Inferior parietal cortex (tissue), 1 donor: Measurements from ENCODE around the gene GPC6.
A peak's percentile ranks its signal among the peaks of the same experiment; 100 is the strongest.

Experiments
- DNase-seq: peaks from one replicate; pipeline ENCODE4 v3.0.0-alpha.2; 2016; ENCODE audit errors: extremely low spot score

The GPC6 gene

GRCh38 chr13:94345374-94346195 lies 1119.0 kb downstream of the GPC6 start:
- no peak for DNase-seq

DNA sequence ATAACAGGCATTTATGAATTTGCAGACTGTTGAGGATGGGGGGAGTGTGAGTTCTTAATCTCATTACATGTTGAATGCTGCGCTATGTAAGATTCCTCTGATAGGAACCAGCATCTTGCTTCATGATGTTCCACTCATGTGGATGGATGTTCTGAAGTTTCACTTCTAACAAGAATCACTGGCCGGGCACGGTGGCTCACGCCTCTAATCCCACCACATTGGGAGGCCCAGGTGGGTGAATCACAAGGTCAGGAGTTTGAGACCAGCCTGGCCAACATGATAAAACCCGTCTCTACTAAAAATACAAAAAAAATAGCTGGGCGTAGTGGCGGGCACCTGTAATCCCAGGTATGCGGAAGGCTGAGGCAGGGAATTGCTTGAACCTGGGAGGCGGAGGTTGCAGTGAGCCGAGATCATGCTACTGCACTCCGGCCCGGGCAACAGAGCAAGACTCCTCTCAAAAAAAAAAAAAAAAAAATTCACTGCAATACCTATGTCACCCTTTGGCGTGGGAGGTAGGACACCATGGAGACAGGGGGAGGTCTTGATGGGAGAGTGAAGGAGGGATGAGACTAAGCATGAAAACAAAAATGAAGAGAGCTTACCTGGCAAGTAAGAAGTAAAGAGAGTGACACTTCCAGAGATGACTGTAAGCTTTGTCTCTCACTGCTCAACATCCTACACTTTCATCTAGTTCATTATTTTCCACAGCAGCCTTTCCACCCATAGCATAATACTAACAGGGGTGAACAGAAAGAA lies 1119.8 kb downstream of the GPC6 start:
- DNase-seq, result no peak

- no peak for DNase-seq
Measured at GRCh38 chr13:94351292-94351990, 1124.8 kb downstream of the GPC6 start.

GRCh38 chr13:94352057-94352456 lies 1125.5 kb downstream of the GPC6 start:
- DNase-seq, result no peak

DNA sequence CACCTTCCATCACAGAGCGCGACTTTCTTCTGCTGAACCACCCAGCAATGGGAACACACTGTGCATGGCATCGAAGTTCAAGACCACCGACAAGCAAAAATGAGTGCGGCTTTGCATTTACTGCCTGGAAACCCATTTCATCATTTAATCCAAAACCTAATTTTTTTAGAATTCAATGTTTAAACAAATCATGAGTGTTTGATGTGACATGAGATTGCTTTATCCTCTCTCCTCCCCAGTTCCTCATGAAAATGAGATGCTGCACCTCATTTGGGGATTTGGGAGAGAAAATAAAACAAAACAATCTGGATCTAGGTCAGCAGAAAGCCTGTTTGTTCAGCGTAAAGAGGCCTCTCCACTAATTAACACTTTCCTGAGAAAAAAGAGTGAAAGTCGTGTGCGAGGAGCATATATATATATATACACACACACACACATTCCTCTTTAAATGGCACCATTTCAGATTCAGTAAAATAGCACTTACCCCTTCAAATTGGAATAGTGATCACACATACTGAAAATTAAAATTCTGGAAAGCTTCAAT lies 1126.6 kb downstream of the GPC6 start:
- DNase-seq, result no peak

DNA sequence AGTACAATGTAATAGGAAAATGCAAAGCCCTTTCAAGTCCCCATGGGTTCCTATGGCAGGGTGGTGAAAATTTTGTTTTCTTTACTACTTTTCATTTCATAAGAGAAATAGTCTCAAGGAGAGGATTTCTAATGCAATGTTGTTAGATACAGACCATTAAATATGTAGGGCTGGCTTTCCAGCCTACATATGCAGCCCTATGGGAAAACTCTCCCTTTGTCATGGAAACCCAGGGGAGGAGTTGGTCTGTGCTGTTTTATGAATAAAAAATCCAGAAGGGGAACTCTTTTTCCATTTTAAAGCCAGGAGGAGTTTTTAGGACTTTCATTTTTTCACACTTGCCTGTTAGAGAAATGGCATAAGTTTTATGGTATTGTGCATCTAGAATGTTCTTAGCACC lies 1133.3 kb downstream of the GPC6 start:
- no peak for DNase-seq

DNA sequence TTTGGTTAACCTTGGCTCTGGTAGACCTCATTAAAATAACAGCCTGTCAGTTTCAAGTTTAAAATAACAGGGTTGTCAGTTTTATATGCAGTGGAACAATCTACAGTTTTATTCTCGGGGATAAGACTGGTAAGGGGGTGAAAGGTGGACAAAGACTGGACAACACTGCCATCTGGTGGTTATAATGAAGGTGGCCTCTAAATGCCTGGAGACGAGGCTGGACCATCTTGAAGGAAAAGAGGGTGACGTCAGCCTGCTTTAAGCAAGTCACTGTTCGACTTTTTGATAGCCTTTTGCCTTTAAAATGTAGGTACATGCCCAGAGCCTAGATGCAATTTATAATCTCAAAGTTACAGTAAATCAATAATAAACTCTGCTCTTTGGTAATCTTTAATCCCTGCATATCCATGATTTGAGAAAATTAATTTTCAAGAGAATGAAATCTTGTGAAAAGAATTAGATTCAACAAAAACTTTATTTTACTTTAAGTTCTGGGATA lies 1135.9 kb downstream of the GPC6 start:
- peak; percentile 88 for DNase-seq

- no peak for DNase-seq
Measured at GRCh38 chr13:94366677-94367076, 1140.1 kb downstream of the GPC6 start.

GRCh38 chr13:94369972-94370436 lies 1143.4 kb downstream of the GPC6 start:
- no peak for DNase-seq

DNA sequence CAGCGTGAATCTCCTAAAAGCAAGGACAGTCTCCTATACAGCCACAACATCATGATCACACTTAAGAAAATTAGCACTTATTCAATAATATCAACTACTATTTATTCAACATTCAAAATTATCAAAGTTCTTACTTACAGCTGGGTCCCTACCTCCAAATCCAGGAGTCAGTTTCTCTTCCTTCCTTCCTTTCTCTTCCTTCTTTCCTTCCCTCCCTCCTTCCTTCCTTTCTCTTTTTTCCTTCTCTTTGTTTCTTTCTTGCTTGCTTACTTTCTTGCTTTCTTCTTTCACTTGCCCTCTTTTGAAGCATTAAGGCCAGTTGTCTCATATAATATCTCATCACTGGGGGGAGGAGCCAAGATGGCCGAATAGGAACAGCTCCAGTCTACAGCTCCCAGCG lies 1145.2 kb downstream of the GPC6 start:
- no peak for DNase-seq

GRCh38 chr13:94382517-94382916 lies 1155.9 kb downstream of the GPC6 start:
- DNase-seq, result no peak

DNA sequence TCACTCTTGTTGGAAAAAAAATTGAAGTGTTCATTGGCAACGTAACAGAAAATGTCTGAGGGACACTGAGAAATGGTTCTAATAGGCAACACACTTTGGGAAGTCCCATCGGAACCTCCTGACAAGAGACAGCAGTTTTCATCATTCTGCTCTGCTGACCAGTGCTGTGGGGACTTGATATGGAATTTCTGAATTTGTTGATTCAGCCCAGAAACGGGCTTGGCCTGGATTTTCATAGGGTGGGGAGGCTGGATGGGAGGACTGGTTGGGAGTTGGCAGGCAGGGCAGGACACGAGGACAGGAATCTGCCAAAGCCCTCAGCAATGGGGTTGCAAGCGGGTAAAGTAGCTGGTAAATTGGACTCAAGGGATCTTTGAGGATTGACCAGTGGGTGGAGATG lies 1156.4 kb downstream of the GPC6 start:
- DNase-seq, result no peak

- no peak for DNase-seq
Measured at GRCh38 chr13:94384231-94384905, 1157.8 kb downstream of the GPC6 start.

GRCh38 chr13:94387047-94387446 lies 1160.4 kb downstream of the GPC6 start:
- DNase-seq, result no peak

GRCh38 chr13:94389604-94390351 lies 1163.2 kb downstream of the GPC6 start:
- DNase-seq, result no peak

GRCh38 chr13:94390881-94391280 lies 1164.3 kb downstream of the GPC6 start:
- DNase-seq, result no peak

- no peak for DNase-seq
Measured at GRCh38 chr13:94394723-94395122, 1168.1 kb downstream of the GPC6 start.

DNA sequence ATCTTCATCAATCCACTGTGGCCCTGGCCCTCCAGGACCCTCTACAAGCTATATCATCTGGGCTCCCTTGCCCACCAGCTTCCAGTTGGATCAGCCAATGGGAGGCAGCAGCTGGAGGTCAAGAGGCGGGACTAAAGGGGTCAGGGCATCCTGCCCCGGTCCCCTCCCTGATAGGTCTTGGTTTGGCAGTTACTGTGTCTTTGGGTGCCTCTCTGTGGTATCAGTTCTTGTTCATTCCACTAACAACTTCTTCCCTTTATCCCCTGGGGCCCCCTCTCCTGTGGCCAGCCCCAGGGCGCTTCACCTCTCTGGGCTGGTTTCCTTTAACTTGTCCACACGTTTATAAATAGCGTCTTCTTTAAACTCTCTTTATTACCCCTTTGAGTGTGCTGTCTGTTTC lies 1169.3 kb downstream of the GPC6 start:
- DNase-seq, result no peak

- no peak for DNase-seq
Measured at GRCh38 chr13:94399812-94400211, 1173.2 kb downstream of the GPC6 start.

DNA sequence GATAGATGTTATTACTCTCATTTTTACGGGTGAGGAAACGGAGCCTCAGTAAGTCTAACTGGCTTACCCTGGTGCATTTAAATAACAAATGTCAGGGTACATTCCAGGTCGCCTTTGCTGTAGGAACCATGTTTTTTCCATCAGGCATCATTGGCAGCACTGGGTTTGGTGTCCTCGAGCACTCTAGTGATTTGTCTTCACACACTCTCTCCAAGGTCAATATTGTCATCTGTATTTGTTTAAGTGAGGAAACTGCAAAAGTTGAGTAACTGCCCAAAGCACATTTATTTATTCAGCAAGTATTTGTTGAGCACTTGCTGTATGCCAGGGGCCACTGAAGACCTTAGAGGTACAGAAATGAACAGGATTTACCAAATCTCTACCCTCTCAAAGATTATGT lies 1174.3 kb downstream of the GPC6 start:
- DNase-seq, result no peak
